HAP-1 (cell line): Measurements from ENCODE around the gene USP26.
"Not testable (repeated sequence)": the region's sequence is repeated elsewhere in the genome, so short reads cannot be mapped to it uniquely, and the experiment has no call there.

Experiments
- DNase-seq, 2 experiments: peaks; one replicate each; pipeline ENCODE4 v3.0.0-alpha.2; 2016 to 2020; ENCODE audit warnings: low spot score in 2 of 2
- H3K27me3 ChIP-seq: fragments of 250-450 bp; sonication (Bioruptor Pico); 2 replicates; pipeline ENCODE4 v1.5.1; 2020; ENCODE audit warnings: low read depth, mild to moderate bottlenecking, moderate library complexity
- H3K36me3 ChIP-seq: fragments of 250-450 bp; sonication (Bioruptor Pico); replicated peaks from 2 replicates; pipeline ENCODE4 v1.5.1; 2020; ENCODE audit warnings: mild to moderate bottlenecking
- H3K4me1 ChIP-seq: fragments of 250-450 bp; sonication (Bioruptor Pico); 2 replicates; pipeline ENCODE4 v1.5.1; 2020; ENCODE audit warnings: mild to moderate bottlenecking
- H3K4me3 ChIP-seq: fragments of 250-450 bp; sonication (Bioruptor Pico); 2 replicates; pipeline ENCODE4 v1.5.1; 2020; ENCODE audit warnings: mild to moderate bottlenecking, moderate library complexity
- H3K9me3 ChIP-seq: fragments of 250-450 bp; sonication (Bioruptor Pico); 2 replicates; pipeline ENCODE4 v1.5.1; 2020; ENCODE audit warnings: mild to moderate bottlenecking, moderate library complexity
- in situ Hi-C: fragments of 300-500 bp; cut with MboI; formaldehyde crosslinking; loops from 3 replicates; pipeline ENCODE4 v1.14.3; 2020; ENCODE audit warnings: low sequenced_read_pairs, inconsistent platforms, mixed read lengths

The USP26 gene

GRCh38 chrX:133056341-133056740, 40.6 kb downstream of the USP26 start:
- Histone ChIP-seq H3K4me3 (no peak overlapping the region), H3K4me1 (peaks cover 40% of the 10 kb centered on the region), H3K36me3 (no peaks in the 10 kb centered on the region), H3K9me3 (peaks cover 5% of the 10 kb centered on the region), H3K27me3 (no peaks in the 10 kb centered on the region)
- DNase-seq = no peak
- in situ Hi-C loops = no loop called here

GRCh38 chrX:133054761-133055405, 42.0 kb downstream of the USP26 start:
- Histone ChIP-seq H3K4me3 (no peak overlapping the region), H3K9me3 (peaks cover 5% of the 10 kb centered on the region), H3K4me1 (peaks cover 40% of the 10 kb centered on the region), H3K36me3 (no peaks in the 10 kb centered on the region), H3K27me3 (no peaks in the 10 kb centered on the region)
- DNase-seq = peak; percentile 51 to 94
- in situ Hi-C loops = no loop called here

GRCh38 chrX:133053861-133054598, 42.9 kb downstream of the USP26 start:
- in situ Hi-C loops = no loop called here
- Histone ChIP-seq H3K27me3 (no peaks in the 10 kb centered on the region), H3K4me3 (no peak overlapping the region), H3K36me3 (no peaks in the 10 kb centered on the region), H3K9me3 (peaks cover 5% of the 10 kb centered on the region), H3K4me1 (peaks cover 47% of the 10 kb centered on the region)
- peak; percentile 60 to 99 for DNase-seq

GRCh38 chrX:133048751-133049150, 48.2 kb downstream of the USP26 start:
- Histone ChIP-seq H3K9me3 (no peaks in the 10 kb centered on the region), H3K36me3 (no peaks in the 10 kb centered on the region), H3K4me1 (peaks cover 36% of the 10 kb centered on the region), H3K27me3 (no peaks in the 10 kb centered on the region), H3K4me3 (no peak overlapping the region)
- in situ Hi-C loops = loop anchor here (10.0 kb wide), 1 partner anchor 116 kb away; no protein-coding TSS in a partner anchor
- no peak for DNase-seq

GRCh38 chrX:133046601-133047000, 50.3 kb downstream of the USP26 start:
- H3K4me1 ChIP-seq = peaks cover 20% of the 10 kb centered on the region
- H3K4me3 ChIP-seq = no peak overlapping the region
- H3K27me3 ChIP-seq = no peaks in the 10 kb centered on the region
- in situ Hi-C loops = loop anchor here (10.0 kb wide), 1 partner anchor 118 kb away; no protein-coding TSS in a partner anchor
- no peaks in the 10 kb centered on the region for H3K36me3 ChIP-seq
- no peaks in the 10 kb centered on the region for H3K9me3 ChIP-seq
- DNase-seq = peak; percentile 62 to 97

- Histone ChIP-seq H3K36me3 (no peaks in the 10 kb centered on the region), H3K27me3 (no peaks in the 10 kb centered on the region), H3K9me3 (no peaks in the 10 kb centered on the region), H3K4me3 (no peak overlapping the region), H3K4me1 (peaks cover 20% of the 10 kb centered on the region)
- peak; percentile 60 to 84 for DNase-seq
- in situ Hi-C loops = loop anchor here (10.0 kb wide), 1 partner anchor 119 kb away; no protein-coding TSS in a partner anchor
These were observed 50.9 kb downstream of the USP26 start for GRCh38 chrX:133045986-133046385.

GRCh38 chrX:133044145-133044786, 52.6 kb downstream of the USP26 start:
- not testable (repeated sequence) for H3K4me3 ChIP-seq, H3K9me3 ChIP-seq, H3K36me3 ChIP-seq, DNase-seq, H3K27me3 ChIP-seq
- in situ Hi-C loops = loop anchor here (10.0 kb wide), 1 partner anchor 121 kb away; no protein-coding TSS in a partner anchor
- peaks cover 14% of the 10 kb centered on the region for H3K4me1 ChIP-seq

- H3K36me3 ChIP-seq = no peaks in the 10 kb centered on the region
- no peak for DNase-seq
- H3K27me3 ChIP-seq = no peaks in the 10 kb centered on the region
- in situ Hi-C loops = loop anchor here (10.0 kb wide), 1 partner anchor 123 kb away; no protein-coding TSS in a partner anchor
- H3K4me1 ChIP-seq = peaks cover 10% of the 10 kb centered on the region
- peaks cover 12% of the 10 kb centered on the region for H3K9me3 ChIP-seq
- H3K4me3 ChIP-seq = no peak overlapping the region
These were observed 54.6 kb downstream of the USP26 start for GRCh38 chrX:133042260-133042659.

- H3K27me3 ChIP-seq = no peaks in the 10 kb centered on the region
- in situ Hi-C loops = no loop called here
- DNase-seq = peak; percentile 57 to 86
- H3K9me3 ChIP-seq = peaks cover 4% of the 10 kb centered on the region
- peaks cover 20% of the 10 kb centered on the region for H3K4me1 ChIP-seq
- H3K4me3 ChIP-seq = no peak overlapping the region
- H3K36me3 ChIP-seq = no peaks in the 10 kb centered on the region
These were observed 63.9 kb downstream of the USP26 start for GRCh38 chrX:133033010-133033409.

GRCh38 chrX:133018229-133018628, 78.7 kb downstream of the USP26 start:
- no peaks in the 10 kb centered on the region for H3K4me1 ChIP-seq
- in situ Hi-C loops = no loop called here
- no peak overlapping the region for H3K4me3 ChIP-seq
- no peaks in the 10 kb centered on the region; the same call in 1 of the 2 replicates for H3K9me3 ChIP-seq
- DNase-seq = no peak
- H3K36me3 ChIP-seq = no peaks in the 10 kb centered on the region
- H3K27me3 ChIP-seq = no peaks in the 10 kb centered on the region

GRCh38 chrX:133007458-133007857, 89.5 kb downstream of the USP26 start:
- Histone ChIP-seq H3K9me3 (peaks cover 9% of the 10 kb centered on the region; the same call in 1 of the 2 replicates), H3K36me3 (no peaks in the 10 kb centered on the region), H3K27me3 (no peaks in the 10 kb centered on the region), H3K4me1 (no peaks in the 10 kb centered on the region), H3K4me3 (no peak overlapping the region)
- in situ Hi-C loops = no loop called here
- no peak for DNase-seq

GRCh38 chrX:133005616-133006015, 91.3 kb downstream of the USP26 start:
- no peak for DNase-seq
- in situ Hi-C loops = no loop called here

GRCh38 chrX:133005042-133005441, 91.9 kb downstream of the USP26 start:
- peak; percentile 41 to 53 for DNase-seq
- Histone ChIP-seq H3K9me3 (no peaks in the 10 kb centered on the region), H3K36me3 (no peaks in the 10 kb centered on the region), H3K4me3 (no peak overlapping the region), H3K27me3 (no peaks in the 10 kb centered on the region), H3K4me1 (no peaks in the 10 kb centered on the region)
- in situ Hi-C loops = no loop called here

More at GRCh38 chrX:133005616-133006015, 91.3 kb downstream of the USP26 start:
- Histone ChIP-seq H3K27me3 (no peaks in the 10 kb centered on the region), H3K4me3 (no peak overlapping the region), H3K36me3 (no peaks in the 10 kb centered on the region), H3K4me1 (no peaks in the 10 kb centered on the region), H3K9me3 (peaks cover 3% of the 10 kb centered on the region; the same call in 1 of the 2 replicates)

GRCh38 chrX:132999209-132999608, 97.7 kb downstream of the USP26 start:
- Histone ChIP-seq H3K27me3 (no peaks in the 10 kb centered on the region), H3K9me3 (no peaks in the 10 kb centered on the region), H3K4me1 (no peaks in the 10 kb centered on the region), H3K4me3 (no peak overlapping the region), H3K36me3 (no peaks in the 10 kb centered on the region)
- no peak for DNase-seq
- in situ Hi-C loops = no loop called here
